K562 (cell line): ENCODE measurements around the gene CCDC78. TPM values are rescaled to one million over a fixed set of nuclear protein-coding genes. Genes with fewer than 3 reads are reported as not detected.
"Not testable (repeated sequence)": the region's sequence is repeated elsewhere in the genome, so short reads cannot be mapped to it uniquely, and the experiment has no call there.

ENCODE experiments used
- ATAC-seq: fragments of 200-7000 bp; cut with Tn5 transposase; 3 replicates; pipeline ENCODE4 v1.9.1; 2020; ENCODE audit warnings: moderate library complexity
- BruUV-seq: library from RNA; stranded (reverse); fragments of 400-500 nt; replicated peaks from 2 replicates; lab custom pipeline; 2021; lab: Mats Ljungman, UMichigan
- CTCF ChIA-PET: fragments of 300-600 bp; formaldehyde crosslinking; extraction: SDS; loops from one replicate; lab custom pipeline; 2021; ENCODE audit warnings: low intra/inter-chr PET ratio; lab: Yijun Ruan, JAX
- POLR2A ChIA-PET: fragments of 300-600, 350-650 bp; sonication (Branson Sonifier 250); formaldehyde crosslinking; extraction: SDS; loops from one replicate; lab custom pipeline; 2021; ENCODE audit warnings: antibody characterized with exemption, inconsistent platforms; lab: Yijun Ruan, JAX
- DNase-seq, 4 experiments: peaks; one replicate each; pipeline versions ENCODE4 v3.0.0 to v3.0.0-alpha.2; 2011 to 2018; ENCODE audit warnings: low spot score in 3 of 4, mixed read lengths in 3 of 4; ENCODE audit errors: extremely low read depth in 1 of 4
- FAIRE-seq: peaks from 2 replicates; lab custom pipeline; 2011; peaks lifted over from hg19 to GRCh38; lab: Jason Lieb, UNC
- H2AFZ ChIP-seq: 2 replicates; pipeline ENCODE4 v1.6.0; 2011; ENCODE audit warnings: low read depth, low read length, control low read depth, inconsistent platforms
- H3K27ac ChIP-seq: fragments of 200-600 bp; 3 replicates; pipeline ENCODE4 v1.8.0; 2011; ENCODE audit warnings: low read depth, mild to moderate bottlenecking, control low read depth, inconsistent platforms, low read length, moderate library complexity, mixed read lengths; ENCODE audit errors: extremely low read depth
- H3K27me3 ChIP-seq, 2 experiments: fragments of 300-600 bp in 1 of 2; 2 replicates in 1 of 2; 3 replicates in 1 of 2; pipeline versions ENCODE4 v1.6.0 to v1.8.0; 2011; ENCODE audit warnings: inconsistent platforms in 2 of 2, low read length in 2 of 2, mild to moderate bottlenecking in 1 of 2, mixed read lengths in 1 of 2, moderate library complexity in 1 of 2; ENCODE audit not compliant: control insufficient read depth in 2 of 2, insufficient read depth in 2 of 2
- H3K36me3 ChIP-seq: fragments of 300-600 bp; 3 replicates; pipeline ENCODE4 v1.8.0; 2011; ENCODE audit warnings: mild to moderate bottlenecking, low read length, inconsistent platforms; ENCODE audit not compliant: control insufficient read depth, insufficient read depth
- H3K4me1 ChIP-seq, 2 experiments: fragments of 200-600 bp in 1 of 2; replicated peaks in 1 of 2; 2 replicates in 1 of 2; 3 replicates in 1 of 2; pipeline versions ENCODE4 v1.5.1 to v1.8.0; 2011; ENCODE audit warnings: inconsistent platforms in 2 of 2, low read length in 2 of 2, mild to moderate bottlenecking in 1 of 2, mixed read lengths in 1 of 2, moderate library complexity in 1 of 2; ENCODE audit not compliant: control insufficient read depth in 2 of 2, insufficient read depth in 2 of 2
- H3K4me2 ChIP-seq: 2 replicates; pipeline ENCODE4 v1.6.1; 2011; ENCODE audit warnings: low read length, control low read depth, inconsistent platforms, mixed read lengths; ENCODE audit not compliant: insufficient read depth
- H3K4me3 ChIP-seq: fragments of 200-600 bp; sonication (generic), shearing (Covaris generic); 2 replicates; pipeline ENCODE4 v1.5.1; 2016; ENCODE audit warnings: control low read depth, inconsistent platforms
- H3K79me2 ChIP-seq: fragments of 200-600 bp; 3 replicates; pipeline ENCODE4 v1.8.0; 2011; ENCODE audit warnings: low read length, inconsistent platforms; ENCODE audit not compliant: control insufficient read depth, insufficient read depth
- H3K9ac ChIP-seq, 2 experiments: 2 replicates each; pipeline versions ENCODE4 v1.6.0 to v1.6.1; 2011; ENCODE audit warnings: low read depth in 2 of 2, low read length in 2 of 2, control low read depth in 1 of 2, inconsistent platforms in 1 of 2, mild to moderate bottlenecking in 1 of 2, mixed read lengths in 1 of 2; ENCODE audit not compliant: insufficient read depth in 1 of 2
- H3K9me1 ChIP-seq: one replicate; pipeline ENCODE4 v1.6.0; 2011; ENCODE audit warnings: inconsistent platforms, mild to moderate bottlenecking, low read length, moderate library complexity; ENCODE audit not compliant: control insufficient read depth, insufficient read depth
- H3K9me3 ChIP-seq: replicated peaks from 2 replicates; pipeline ENCODE4 v1.5.1; 2011; ENCODE audit warnings: low read depth, low read length, inconsistent platforms; ENCODE audit not compliant: control insufficient read depth, insufficient read depth
- H4K20me1 ChIP-seq: replicated peaks from 2 replicates; pipeline ENCODE4 v1.6.1; 2011; ENCODE audit warnings: low read length, inconsistent platforms, mixed read lengths; ENCODE audit not compliant: control insufficient read depth, insufficient read depth
- CREM ChIP-seq: IDR thresholded peaks from 2 replicates; pipeline ENCODE4 v1.6.1; 2014; ENCODE audit warnings: antibody characterized with exemption, low read depth
- SMARCA4 ChIP-seq: fragments of 450-650 bp; IDR thresholded peaks from 2 replicates; pipeline ENCODE4 v1.6.1; 2016
- SMC3 ChIP-seq: conservative IDR thresholded peaks from 2 replicates; pipeline ENCODE4 v1.6.1; 2011; ENCODE audit warnings: low read depth, low read length, improper control_type of control experiment; ENCODE audit not compliant: insufficient read depth
- SPI1 ChIP-seq: IDR thresholded peaks from 2 replicates; pipeline ENCODE4 v1.6.1; 2011; ENCODE audit warnings: low read depth, low read length, control low read depth, borderline replicate concordance
- STAG1 ChIP-seq: sonication (generic); formaldehyde crosslinking; IDR thresholded peaks from 2 replicates; pipeline ENCODE4 v1.5.0; 2020; ENCODE audit warnings: missing genetic modification reagents, borderline replicate concordance
- ZSCAN32 ChIP-seq: fragments of 450-650 bp; formaldehyde crosslinking; IDR thresholded peaks from 2 replicates; pipeline ENCODE4 v1.4.0; 2020; ENCODE audit warnings: mild to moderate bottlenecking, moderate library complexity
- WGBS: fragments of 100-300 bp; shearing (Covaris generic); methylation state at CpG from one replicate; pipeline ENCODE4 v1.1.6; 2016; ENCODE audit warnings: low coverage, mixed read lengths; ENCODE audit not compliant: insufficient coverage; ENCODE audit errors: missing lambda C conversion rate; 5-methylcytosine and 5-hydroxymethylcytosine counted together
- in situ Hi-C: fragments of 300-500 bp; cut with MboI; formaldehyde crosslinking; loops from 4 replicates; pipeline ENCODE4 v1.15.0; 2018; ENCODE audit warnings: inconsistent platforms, mixed read lengths
- intact Hi-C: fragments of 100-400 bp; cut with micrococcal nuclease; formaldehyde crosslinking; loops from 2 replicates; pipeline ENCODE4 v1.14.2; 2022
- polyA plus RNA-seq, 8 experiments: library from polyadenylated mRNA; depleted of rRNA in 4 of 8; stranded (reverse) in 5 of 8; unstranded in 3 of 8; fragments of >200 nt; fragmentation: Nextera tagmentation in 2 of 8; fragmentation: Illumina TruSeq in 1 of 8; extraction: Ambion mirVana in 2 of 8; extraction: Trizol in 1 of 8; gene quantifications; 2 replicates each; pipeline versions ENCODE4 v1.2.1 to v1.2.3, GENCODE V29; 2011 to 2014; ENCODE audit warnings: inconsistent platforms in 1 of 8, missing spikeins in 1 of 8
- total RNA-seq, 7 experiments: library from RNA; depleted of rRNA in 6 of 7; stranded (reverse); fragments of >200 nt in 6 of 7; fragmentation: Illumina TruSeq in 2 of 7; extraction: Trizol in 2 of 7; gene quantifications; 2 replicates each; pipeline versions ENCODE4 v1.2.1 to v1.2.3, GENCODE V29; 2011 to 2021; ENCODE audit warnings: low replicate concordance in 1 of 7
- TF ChIP-seq, protein P1 (sequence below): sonication (generic); formaldehyde crosslinking; IDR thresholded peaks from 2 replicates; pipeline ENCODE4 v1.8.1; 2023; ENCODE audit warnings: mild to moderate bottlenecking, missing genetic modification reagents
- TF ChIP-seq, protein P2 (sequence below): IDR thresholded peaks from 3 replicates; pipeline ENCODE4 v1.6.1; 2011; ENCODE audit warnings: borderline replicate concordance, mild to moderate bottlenecking, moderate library complexity; ENCODE audit not compliant: insufficient read length; ENCODE audit errors: extremely low read depth

The CCDC78 gene
- total and polyA plus RNA-seq, 9 of the 15 experiments (the other 6 are each of a cell fraction or from before 2014, with no cell fraction given), result 0.24 to 17.7 (median 2.9) TPM

DNA sequence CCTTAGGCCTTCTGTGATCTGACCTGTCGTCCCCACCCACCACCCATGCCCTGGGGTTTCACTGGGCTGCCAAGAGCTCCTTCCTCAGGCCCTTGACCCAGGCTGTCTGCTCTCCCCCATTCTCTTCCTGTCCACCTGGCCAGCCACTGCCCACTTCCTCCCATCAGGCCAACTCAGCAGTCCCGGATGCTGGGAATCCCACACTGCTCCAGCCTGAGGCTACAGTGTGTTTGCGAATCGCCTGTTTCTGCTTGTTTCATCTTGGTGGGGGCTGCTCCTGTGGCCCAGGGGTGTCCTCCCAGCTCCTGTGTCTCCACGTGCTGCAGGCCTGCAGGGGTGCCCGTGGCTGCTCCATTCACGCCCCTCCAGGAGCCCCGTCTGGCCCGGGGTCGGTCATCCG is 12.2 kb downstream of the CCDC78 start:
- ChIA-PET POLR2A (no interaction called here), CTCF (no interaction called here)
- Histone ChIP-seq H4K20me1 (peaks cover 9% of the 10 kb centered on the region; the same call in 1 of the 2 replicates), H2AFZ (peak overlapping the region; percentile 68), H3K4me1 (peaks cover 8 to 81% of the 10 kb centered on the region in 2 experiments; a peak in 4 of 5 replicates), H3K4me2 (no peak overlapping the region), H3K9me1 (peaks cover 1% of the 10 kb centered on the region), H3K79me2 (peaks cover 14% of the 10 kb centered on the region), H3K36me3 (peaks cover 19% of the 10 kb centered on the region; the same call in 2 of the 3 replicates), H3K27ac (no peak overlapping the region), H3K9me3 (no peaks in the 10 kb centered on the region), H3K9ac (no peak overlapping the region)
- ATAC-seq (no peak), FAIRE-seq (no peak)
- WGBS, result 83% methylated on average over 9 of the region's 11 CpGs
- TF ChIP-seq SPI1 (0 out of 2 replicates have a peak, but pooled peaks have one; percentile 13), ZSCAN32 (no peak)
- TF ChIP-seq, all 486 proteins: peak for 1
- no peaks in the 10 kb centered on the region for H3K27me3 ChIP-seq
- intact Hi-C loops, result loop anchor here (2.0 to 5.0 kb wide), 2 partner anchors 15 to 93 kb away; no protein-coding TSS in a partner anchor
- no peak for DNase-seq
- no TSS peak for BruUV-seq
- in situ Hi-C loops, result loop anchor here (5.0 to 10.0 kb wide), 2 partner anchors 73 to 341 kb away; partner anchors contain the start of genes CHTF18 and RPUSD1
- H3K4me3 ChIP-seq, result no peak overlapping the region

- not testable (repeated sequence) for BruUV-seq, H3K4me3 ChIP-seq, H3K27ac ChIP-seq, H3K27me3 ChIP-seq, H3K9me3 ChIP-seq, H3K9ac ChIP-seq, H3K36me3 ChIP-seq, H2AFZ ChIP-seq, H3K4me2 ChIP-seq, H3K9me1 ChIP-seq
- peak in 2 of 4 experiments; percentile 46 to 85 for DNase-seq
- ATAC-seq, result peak; percentile 29
- POLR2A ChIA-PET, result interaction anchor here (0.7 to 1.2 kb wide), 3 partner anchors 8 to 94 kb away, joined by 3 read pairs; partner anchors contain the start of gene ANTKMT
- peaks cover 7 to 69% of the 10 kb centered on the region in 2 experiments; a peak in 3 of 5 replicates for H3K4me1 ChIP-seq
- in situ Hi-C loops (loop anchor here (5.0 to 10.0 kb wide), 2 partner anchors 75 to 342 kb away; partner anchors contain the start of genes CHTF18 and RPUSD1), intact Hi-C loops (loop anchor here (5.0 kb wide), 1 partner anchor 95 kb away; no protein-coding TSS in a partner anchor)
- peaks cover 20% of the 10 kb centered on the region; the same call in 1 of the 2 replicates for H4K20me1 ChIP-seq
- CTCF ChIA-PET, result interaction anchor here (0.6 to 4.5 kb wide), 4 partner anchors 30 to 390 kb away, joined by 4 to 73 read pairs (median 10); no protein-coding TSS in a partner anchor
- 27% methylated on average over 13 of the region's 13 CpGs for WGBS
- peak; percentile 96 for FAIRE-seq
- peaks cover 12% of the 10 kb centered on the region for H3K79me2 ChIP-seq
- peak; percentile 56; the same call in 1 of the 2 replicates for TF ChIP-seq STAG1 (CRISPR knock-in tag)
- TF ChIP-seq, protein P1, sequence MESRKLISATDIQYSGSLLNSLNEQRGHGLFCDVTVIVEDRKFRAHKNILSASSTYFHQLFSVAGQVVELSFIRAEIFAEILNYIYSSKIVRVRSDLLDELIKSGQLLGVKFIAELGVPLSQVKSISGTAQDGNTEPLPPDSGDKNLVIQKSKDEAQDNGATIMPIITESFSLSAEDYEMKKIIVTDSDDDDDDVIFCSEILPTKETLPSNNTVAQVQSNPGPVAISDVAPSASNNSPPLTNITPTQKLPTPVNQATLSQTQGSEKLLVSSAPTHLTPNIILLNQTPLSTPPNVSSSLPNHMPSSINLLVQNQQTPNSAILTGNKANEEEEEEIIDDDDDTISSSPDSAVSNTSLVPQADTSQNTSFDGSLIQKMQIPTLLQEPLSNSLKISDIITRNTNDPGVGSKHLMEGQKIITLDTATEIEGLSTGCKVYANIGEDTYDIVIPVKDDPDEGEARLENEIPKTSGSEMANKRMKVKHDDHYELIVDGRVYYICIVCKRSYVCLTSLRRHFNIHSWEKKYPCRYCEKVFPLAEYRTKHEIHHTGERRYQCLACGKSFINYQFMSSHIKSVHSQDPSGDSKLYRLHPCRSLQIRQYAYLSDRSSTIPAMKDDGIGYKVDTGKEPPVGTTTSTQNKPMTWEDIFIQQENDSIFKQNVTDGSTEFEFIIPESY (CRISPR knock-in tag), result peak; percentile 94
- 0 out of 2 replicates have a peak, but pooled peaks have one; percentile 22 for TF ChIP-seq SMARCA4
- TF ChIP-seq SMC3, result 0 out of 2 replicates have a peak, but pooled peaks have one; percentile 20
- 0 out of 2 replicates have a peak, but pooled peaks have one; percentile 15 for TF ChIP-seq CREM
- TF ChIP-seq, protein P2, sequence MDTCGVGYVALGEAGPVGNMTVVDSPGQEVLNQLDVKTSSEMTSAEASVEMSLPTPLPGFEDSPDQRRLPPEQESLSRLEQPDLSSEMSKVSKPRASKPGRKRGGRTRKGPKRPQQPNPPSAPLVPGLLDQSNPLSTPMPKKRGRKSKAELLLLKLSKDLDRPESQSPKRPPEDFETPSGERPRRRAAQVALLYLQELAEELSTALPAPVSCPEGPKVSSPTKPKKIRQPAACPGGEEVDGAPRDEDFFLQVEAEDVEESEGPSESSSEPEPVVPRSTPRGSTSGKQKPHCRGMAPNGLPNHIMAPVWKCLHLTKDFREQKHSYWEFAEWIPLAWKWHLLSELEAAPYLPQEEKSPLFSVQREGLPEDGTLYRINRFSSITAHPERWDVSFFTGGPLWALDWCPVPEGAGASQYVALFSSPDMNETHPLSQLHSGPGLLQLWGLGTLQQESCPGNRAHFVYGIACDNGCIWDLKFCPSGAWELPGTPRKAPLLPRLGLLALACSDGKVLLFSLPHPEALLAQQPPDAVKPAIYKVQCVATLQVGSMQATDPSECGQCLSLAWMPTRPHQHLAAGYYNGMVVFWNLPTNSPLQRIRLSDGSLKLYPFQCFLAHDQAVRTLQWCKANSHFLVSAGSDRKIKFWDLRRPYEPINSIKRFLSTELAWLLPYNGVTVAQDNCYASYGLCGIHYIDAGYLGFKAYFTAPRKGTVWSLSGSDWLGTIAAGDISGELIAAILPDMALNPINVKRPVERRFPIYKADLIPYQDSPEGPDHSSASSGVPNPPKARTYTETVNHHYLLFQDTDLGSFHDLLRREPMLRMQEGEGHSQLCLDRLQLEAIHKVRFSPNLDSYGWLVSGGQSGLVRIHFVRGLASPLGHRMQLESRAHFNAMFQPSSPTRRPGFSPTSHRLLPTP, result peak; percentile 10
Observed at GRCh38 chr16:712740-713250, 13.4 kb downstream of the CCDC78 start.
